ENCODE data around the gene RNLS. TPM values are rescaled to one million over a fixed set of nuclear protein-coding genes. Genes with fewer than 3 reads are reported as not detected.
A peak's percentile ranks its signal among the peaks of the same experiment; 100 is the strongest.

Gene RNLS
- total RNA-seq (10 to 100 TPM in 1 of 2 donors, 1 to 10 TPM in 1; 8.9 to 11.6 TPM), polyA plus RNA-seq (1 to 10 TPM; 5.8 to 7.0 TPM)
- long read RNA-seq, donor 1, partial matches to known transcripts: 8 of 8 reads
- long read RNA-seq, donor 1, other reads (novel, unspliced or antisense): 0 of 8 reads
- long read RNA-seq, donor 2: 0 reads
- long read RNA-seq, donor 3, partial matches to known transcripts: 0 of 1 reads
- long read RNA-seq, donor 3, other reads (novel, unspliced or antisense): 0 of 1 reads
- long read RNA-seq, donor 4: 0 reads
- long read RNA-seq, donor 5: 0 reads

DNA sequence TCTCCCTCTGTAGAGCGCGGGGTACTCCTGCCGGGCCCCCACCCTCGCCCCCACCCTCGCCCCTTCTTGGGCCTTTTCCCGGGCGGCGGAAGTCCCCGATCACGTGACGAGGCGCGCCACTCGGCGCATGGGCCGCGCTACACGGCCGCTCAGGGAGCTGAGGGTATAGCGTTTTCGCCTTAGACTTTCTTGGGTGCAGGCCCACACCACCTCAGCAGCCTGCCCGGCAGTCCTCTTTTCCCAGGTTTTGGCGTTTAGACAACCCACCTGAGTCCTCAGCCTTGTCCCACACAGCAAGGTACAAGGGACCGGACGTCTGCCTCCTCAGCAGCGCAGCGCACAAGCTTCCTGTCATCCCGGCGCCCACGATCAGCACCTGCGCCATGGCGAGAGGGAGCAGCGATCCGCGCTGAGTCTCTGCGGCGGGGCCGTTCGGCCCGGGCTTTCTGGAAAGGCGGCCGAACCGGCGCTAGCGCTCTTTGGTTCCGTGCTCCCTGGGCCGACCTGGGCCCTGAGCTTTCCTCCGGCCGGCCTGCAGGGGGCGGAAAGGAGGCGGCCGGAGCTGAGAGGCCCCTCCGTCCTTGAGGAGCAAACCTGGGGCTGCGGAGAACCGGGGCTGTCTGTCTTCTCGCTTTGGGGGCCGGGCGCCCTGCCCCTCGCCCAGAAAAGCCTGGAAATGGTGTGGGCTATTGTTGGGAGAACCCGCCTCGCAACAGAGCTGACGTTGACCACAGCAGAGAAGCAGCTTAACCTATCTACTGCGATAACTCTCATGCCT is at the start of gene RNLS:
TSS of gene RNLS (minus strand) at position 513 of the 778 bp plus-strand sequence.
- H3K4me1 ChIP-seq (ENCODE audit: control insufficient read depth in 5 of 5, insufficient read depth in 5 of 5, low read length in 5 of 5): no peaks in the 10 kb centered on the region
- TF ChIP-seq, protein P1, sequence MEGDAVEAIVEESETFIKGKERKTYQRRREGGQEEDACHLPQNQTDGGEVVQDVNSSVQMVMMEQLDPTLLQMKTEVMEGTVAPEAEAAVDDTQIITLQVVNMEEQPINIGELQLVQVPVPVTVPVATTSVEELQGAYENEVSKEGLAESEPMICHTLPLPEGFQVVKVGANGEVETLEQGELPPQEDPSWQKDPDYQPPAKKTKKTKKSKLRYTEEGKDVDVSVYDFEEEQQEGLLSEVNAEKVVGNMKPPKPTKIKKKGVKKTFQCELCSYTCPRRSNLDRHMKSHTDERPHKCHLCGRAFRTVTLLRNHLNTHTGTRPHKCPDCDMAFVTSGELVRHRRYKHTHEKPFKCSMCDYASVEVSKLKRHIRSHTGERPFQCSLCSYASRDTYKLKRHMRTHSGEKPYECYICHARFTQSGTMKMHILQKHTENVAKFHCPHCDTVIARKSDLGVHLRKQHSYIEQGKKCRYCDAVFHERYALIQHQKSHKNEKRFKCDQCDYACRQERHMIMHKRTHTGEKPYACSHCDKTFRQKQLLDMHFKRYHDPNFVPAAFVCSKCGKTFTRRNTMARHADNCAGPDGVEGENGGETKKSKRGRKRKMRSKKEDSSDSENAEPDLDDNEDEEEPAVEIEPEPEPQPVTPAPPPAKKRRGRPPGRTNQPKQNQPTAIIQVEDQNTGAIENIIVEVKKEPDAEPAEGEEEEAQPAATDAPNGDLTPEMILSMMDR (IDR thresholded peaks at IDR 0.05; ENCODE audit: control extremely low read depth, extremely low read depth): peak; percentile 46
- WGBS, 2 donors: 1 to 6% methylated on average over 63 of the region's 63 CpGs
- H3K9ac ChIP-seq (ENCODE audit: insufficient read depth in 1 of 2, low read length in 2 of 2): peak within 1 kb of the TSS; percentile 4 to 69
- no peaks in the 10 kb centered on the region for H3K36me3 ChIP-seq (ENCODE audit: control insufficient read depth in 4 of 4, insufficient read depth in 4 of 4, low read length in 4 of 4)
- H3K4me3 ChIP-seq: peak within 1 kb of the TSS; percentile 41
- peak; percentile 94 for ATAC-seq (ENCODE audit: insufficient read depth, low FRiP score)
- DNase-seq: peak; percentile 73 to 79 (median 78)
- H3K9me3 ChIP-seq (ENCODE audit: control insufficient read depth in 4 of 4, insufficient read depth in 3 of 4, low read length in 3 of 4): peaks cover 0 to 2% (median 0%) of the 10 kb centered on the region in 4 donors
- H3K27ac ChIP-seq (ENCODE audit: low read depth in 1 of 2, low read length in 1 of 2): peak within 1 kb of the TSS; percentile 79 to 90
- H3K27me3 ChIP-seq (ENCODE audit: control insufficient read depth in 3 of 3, insufficient read depth in 3 of 3, low read length in 2 of 3): no peaks in the 10 kb centered on the region

- Histone ChIP-seq H3K27ac (ENCODE audit: low read depth in 1 of 2, low read length in 1 of 2) (no peak overlapping the region), H3K36me3 (ENCODE audit: control insufficient read depth in 4 of 4, insufficient read depth in 4 of 4, low read length in 4 of 4) (no peaks in the 10 kb centered on the region), H3K4me1 (ENCODE audit: control insufficient read depth in 5 of 5, insufficient read depth in 5 of 5, low read length in 5 of 5) (no peaks in the 10 kb centered on the region), H3K9me3 (ENCODE audit: control insufficient read depth in 4 of 4, insufficient read depth in 3 of 4, low read length in 3 of 4) (no peaks in the 10 kb centered on the region), H3K27me3 (ENCODE audit: control insufficient read depth in 3 of 3, insufficient read depth in 3 of 3, low read length in 2 of 3) (no peaks in the 10 kb centered on the region), H3K4me3 (no peak overlapping the region), H3K9ac (ENCODE audit: insufficient read depth in 1 of 2, low read length in 2 of 2) (no peak overlapping the region)
- DNase-seq (peak in 1 of 3 donors; percentile 10), ATAC-seq (ENCODE audit: insufficient read depth, low FRiP score) (no peak)
- TF ChIP-seq, protein P1 (IDR thresholded peaks at IDR 0.05; ENCODE audit: control extremely low read depth, extremely low read depth): no peak
Observed at GRCh38 chr10:88624840-88625239, 41.7 kb upstream of the RNLS start.

DNA sequence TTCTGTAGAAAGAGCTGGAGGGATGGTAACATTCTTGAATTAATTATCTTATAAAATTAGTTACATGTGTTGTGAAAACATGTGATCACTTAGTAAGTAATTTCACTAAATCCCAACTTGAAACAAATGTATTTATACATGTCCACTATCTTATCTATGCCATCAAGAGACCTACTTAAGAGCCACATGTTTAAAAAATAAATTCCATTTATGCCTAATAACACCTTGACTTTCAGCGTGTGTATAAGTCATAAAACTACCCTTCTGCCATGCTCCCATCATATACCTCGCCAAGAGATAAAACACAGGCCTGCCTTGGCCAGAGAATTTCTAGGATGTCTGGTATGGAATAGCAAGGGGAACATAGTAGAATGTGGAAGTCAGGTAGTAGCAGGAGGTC is 40.7 kb upstream of the RNLS start:
- TF ChIP-seq, protein P1 (IDR thresholded peaks at IDR 0.05; ENCODE audit: control extremely low read depth, extremely low read depth): no peak
- H3K4me3 ChIP-seq: no peak overlapping the region

More for the DNA sequence above, 40.7 kb upstream of the RNLS start:
- ATAC-seq (ENCODE audit: insufficient read depth, low FRiP score) (no peak), DNase-seq (no peak)
- 78 to 86% methylated on average over 2 of the region's 2 CpGs for WGBS, 2 donors
- no peak overlapping the region for H3K9ac ChIP-seq (ENCODE audit: insufficient read depth in 1 of 2, low read length in 2 of 2)
- no peaks in the 10 kb centered on the region for H3K27me3 ChIP-seq (ENCODE audit: control insufficient read depth in 3 of 3, insufficient read depth in 3 of 3, low read length in 2 of 3)
- no peaks in the 10 kb centered on the region for H3K4me1 ChIP-seq (ENCODE audit: control insufficient read depth in 5 of 5, insufficient read depth in 5 of 5, low read length in 5 of 5)
- H3K36me3 ChIP-seq (ENCODE audit: control insufficient read depth in 4 of 4, insufficient read depth in 4 of 4, low read length in 4 of 4): no peaks in the 10 kb centered on the region
- no peaks in the 10 kb centered on the region for H3K9me3 ChIP-seq (ENCODE audit: control insufficient read depth in 4 of 4, insufficient read depth in 3 of 4, low read length in 3 of 4)
- no peak overlapping the region for H3K27ac ChIP-seq (ENCODE audit: low read depth in 1 of 2, low read length in 1 of 2)

Measured in lung (tissue), 16 donors.